Fibroblast of skin of right quadriceps (primary cell): ENCODE data around the gene UAP1.
"Not testable (repeated sequence)": the region's sequence is repeated elsewhere in the genome, so short reads cannot be mapped to it uniquely, and the experiment has no call there.

Experiments
- DNase-seq: peaks from one replicate; pipeline ENCODE4 v3.0.0-alpha.2; 2013

UAP1 gene

GRCh38 chr1:162565460-162565859, 3.9 kb downstream of the UAP1 start:
- no peak for DNase-seq

- no peak for DNase-seq
Observed at GRCh38 chr1:162566870-162567269, 5.3 kb downstream of the UAP1 start.

- DNase-seq, result no peak
Observed at GRCh38 chr1:162568802-162569201, 7.3 kb downstream of the UAP1 start.

- DNase-seq, result no peak
Observed at GRCh38 chr1:162570718-162571117, 9.2 kb downstream of the UAP1 start.

GRCh38 chr1:162571121-162571520, 9.6 kb downstream of the UAP1 start:
- not testable (repeated sequence) for DNase-seq

GRCh38 chr1:162571696-162572095, 10.2 kb downstream of the UAP1 start:
- no peak for DNase-seq

- DNase-seq, result no peak
Observed at GRCh38 chr1:162573136-162573535, 11.6 kb downstream of the UAP1 start.

GRCh38 chr1:162578071-162578700, 16.7 kb downstream of the UAP1 start:
- no peak for DNase-seq

GRCh38 chr1:162578936-162579335, 17.4 kb downstream of the UAP1 start:
- DNase-seq, result no peak

- DNase-seq, result no peak
Observed at GRCh38 chr1:162580308-162580707, 18.8 kb downstream of the UAP1 start.

- DNase-seq, result not testable (repeated sequence)
Observed at GRCh38 chr1:162582901-162583300, 21.4 kb downstream of the UAP1 start.

GRCh38 chr1:162585101-162585500, 23.6 kb downstream of the UAP1 start:
- not testable (repeated sequence) for DNase-seq

- DNase-seq, result no peak
Observed at GRCh38 chr1:162587347-162587746, 25.8 kb downstream of the UAP1 start.

GRCh38 chr1:162587761-162588260, 26.3 kb downstream of the UAP1 start:
- DNase-seq, result no peak

GRCh38 chr1:162590101-162590500, 28.6 kb downstream of the UAP1 start:
- DNase-seq, result no peak

GRCh38 chr1:162590686-162591085, 29.2 kb downstream of the UAP1 start:
- DNase-seq, result no peak

GRCh38 chr1:162596514-162597170, 35.1 kb downstream of the UAP1 start:
- no peak for DNase-seq

GRCh38 chr1:162599451-162599850, 37.9 kb downstream of the UAP1 start:
- no peak for DNase-seq

- not testable (repeated sequence) for DNase-seq
Observed at GRCh38 chr1:162603117-162603516, 41.6 kb downstream of the UAP1 start.

- DNase-seq, result peak; percentile 96
Observed at GRCh38 chr1:162605225-162605927, 43.9 kb downstream of the UAP1 start.

GRCh38 chr1:162609306-162609705, 47.8 kb downstream of the UAP1 start:
- DNase-seq, result no peak

GRCh38 chr1:162612606-162613400, 51.3 kb downstream of the UAP1 start:
- peak; percentile 21 for DNase-seq

- DNase-seq, result no peak
Observed at GRCh38 chr1:162616848-162617247, 55.3 kb downstream of the UAP1 start.
